NCI-H1694 (cell line): ENCODE results near the gene ZFAND3.
"Not testable (repeated sequence)": the region's sequence is repeated elsewhere in the genome, so short reads cannot be mapped to it uniquely, and the experiment has no call there.

Experiments
- DNase-seq: peaks from one replicate; lab custom pipeline; 2025; lab: John Stamatoyannopoulos, UW

The ZFAND3 gene

DNA sequence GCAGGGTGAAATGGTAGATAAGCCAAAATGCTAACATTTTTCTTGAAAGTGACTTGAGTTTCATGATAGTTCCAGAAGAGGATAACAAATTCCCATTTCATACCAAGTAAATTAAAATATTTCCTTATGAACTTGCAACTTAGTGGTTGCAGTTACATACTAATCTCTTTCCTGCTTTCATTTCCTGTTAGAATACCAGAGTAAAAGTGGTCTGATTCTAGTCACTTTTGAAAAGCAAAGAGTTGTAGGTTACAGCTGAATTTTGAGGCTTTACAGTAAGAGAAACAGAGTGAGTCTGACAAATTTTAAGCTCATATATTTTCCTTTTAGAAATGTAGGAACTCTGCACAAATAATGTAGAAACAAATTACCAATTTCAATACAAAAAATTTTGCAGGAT is 117.4 kb downstream of the ZFAND3 start:
- DNase-seq, result no peak

- no peak for DNase-seq
Observed at GRCh38 chr6:37938909-37939308, 119.4 kb downstream of the ZFAND3 start.

DNA sequence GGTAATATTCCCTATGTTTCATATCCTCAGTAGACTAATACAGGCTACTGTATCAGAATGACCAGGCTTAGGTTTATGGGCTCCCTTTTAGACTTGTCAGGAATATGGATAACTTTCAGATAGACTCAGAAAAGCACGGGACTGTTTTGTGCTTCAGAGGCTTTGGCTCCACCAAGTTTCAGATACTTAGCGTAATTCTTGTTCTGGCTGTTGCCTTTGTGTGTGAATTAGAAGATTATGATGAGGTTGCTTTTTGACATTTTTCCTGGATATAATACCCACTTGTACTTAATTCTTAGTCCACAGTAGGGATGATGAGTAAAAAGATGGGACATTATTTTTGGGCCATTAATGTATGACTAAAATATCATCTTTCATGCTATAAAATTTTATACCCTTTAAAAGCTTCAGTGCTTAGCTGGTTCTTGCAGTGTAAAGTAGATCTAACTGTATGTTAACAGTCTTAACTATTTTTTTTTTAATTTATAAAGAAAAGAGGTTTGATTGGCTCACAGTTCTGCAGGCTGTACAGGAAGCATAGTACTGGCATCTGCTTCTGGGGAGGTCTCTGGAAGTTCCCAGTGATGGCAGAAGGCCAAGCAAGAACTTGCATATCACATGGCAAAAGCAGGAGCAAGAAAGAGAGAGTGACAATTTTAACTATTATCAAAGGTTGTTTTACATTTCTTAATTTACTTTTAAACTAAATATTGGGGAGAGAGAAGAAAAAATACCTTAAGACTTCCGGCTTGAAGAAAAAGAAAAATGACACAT is 120.7 kb downstream of the ZFAND3 start:
- no peak for DNase-seq

- no peak for DNase-seq
Observed at GRCh38 chr6:37941871-37942270, 122.3 kb downstream of the ZFAND3 start.

DNA sequence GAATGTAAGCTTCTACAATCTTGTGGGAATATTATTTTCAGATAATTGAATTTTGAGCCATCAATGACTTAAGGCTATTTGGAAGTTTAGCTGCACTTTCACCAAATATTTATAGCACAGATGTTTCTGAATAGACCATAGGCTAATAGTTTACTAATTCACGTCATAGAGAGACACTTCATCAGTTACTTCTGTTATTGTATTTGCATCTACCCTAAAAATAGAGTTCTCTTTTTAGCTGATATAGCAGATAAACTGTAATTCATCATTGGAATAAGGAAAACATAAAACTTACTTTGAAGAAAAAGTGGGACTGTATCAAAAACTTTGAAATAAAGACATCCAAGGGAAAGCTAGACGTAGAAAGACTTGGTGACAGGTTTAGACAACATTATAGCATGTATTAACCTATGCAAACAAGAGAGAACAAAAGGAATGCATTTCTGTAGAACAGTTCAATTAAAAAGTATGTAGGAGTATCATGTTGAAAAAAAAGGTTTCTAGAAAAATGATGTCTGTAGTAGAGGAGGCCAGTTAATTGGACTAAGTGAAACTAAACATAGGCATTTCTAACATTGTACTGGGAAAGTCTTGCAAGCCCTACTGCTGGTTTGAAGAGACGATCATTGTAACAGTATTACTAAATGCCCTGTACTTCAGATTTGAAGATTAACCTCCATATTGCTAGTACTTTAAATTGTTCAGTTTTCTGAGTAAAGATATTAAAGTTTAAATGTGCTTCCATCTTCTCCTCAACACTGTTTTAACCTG is 123.3 kb downstream of the ZFAND3 start:
- DNase-seq, result no peak

DNA sequence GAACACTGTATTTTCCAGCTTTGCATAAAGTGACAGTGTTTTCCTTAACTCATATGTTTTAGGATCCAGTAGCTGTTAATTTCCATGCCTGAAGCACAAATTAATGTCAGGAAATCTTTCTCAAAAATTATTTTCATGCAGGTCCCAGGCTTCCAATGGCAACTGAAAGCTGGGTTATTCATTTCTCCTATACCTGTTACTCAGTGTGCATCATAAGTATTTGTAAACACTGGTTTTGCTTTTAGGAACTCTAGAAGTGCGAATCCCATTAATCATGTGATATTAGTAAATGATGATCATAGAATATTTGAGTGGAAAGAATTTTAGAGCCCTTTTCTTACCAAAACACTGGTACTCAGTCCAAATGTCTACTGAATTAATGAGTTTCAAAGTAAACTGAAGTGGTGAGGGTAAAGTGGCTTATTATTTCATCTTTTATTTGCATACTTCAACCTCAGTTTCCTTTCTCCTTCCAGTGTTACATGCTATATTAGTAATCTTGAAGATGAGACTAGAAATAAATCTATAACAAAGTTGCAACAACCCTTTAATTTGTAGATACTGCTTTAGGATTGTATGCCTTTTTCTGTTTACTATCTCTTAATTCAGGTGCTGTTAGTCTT is 124.0 kb downstream of the ZFAND3 start:
- no peak for DNase-seq

DNA sequence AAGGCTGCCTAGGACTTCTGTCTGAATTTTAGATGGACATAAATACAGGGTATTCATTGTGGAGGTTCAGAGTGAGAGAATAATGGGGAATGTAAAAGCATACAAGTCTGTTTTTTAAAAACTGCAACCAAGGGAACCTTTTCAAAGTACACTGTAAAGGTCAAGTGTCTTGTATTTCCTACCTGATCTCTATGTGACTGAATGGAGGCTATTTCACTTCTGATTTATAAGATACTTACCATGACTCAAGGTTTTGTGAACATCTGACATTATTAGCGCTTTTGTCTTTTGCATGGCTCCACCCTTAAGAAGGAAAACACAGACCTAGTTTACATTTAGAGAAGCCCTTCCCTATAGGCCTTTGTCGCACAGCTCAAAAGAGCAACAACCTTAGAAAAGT is 126.5 kb downstream of the ZFAND3 start:
- DNase-seq, result no peak

GRCh38 chr6:37947468-37947867 is 127.9 kb downstream of the ZFAND3 start:
- no peak for DNase-seq

- not testable (repeated sequence) for DNase-seq
Observed at GRCh38 chr6:37948584-37948983, 129.1 kb downstream of the ZFAND3 start.

- no peak for DNase-seq
Observed at GRCh38 chr6:37952027-37952426, 132.5 kb downstream of the ZFAND3 start.

DNA sequence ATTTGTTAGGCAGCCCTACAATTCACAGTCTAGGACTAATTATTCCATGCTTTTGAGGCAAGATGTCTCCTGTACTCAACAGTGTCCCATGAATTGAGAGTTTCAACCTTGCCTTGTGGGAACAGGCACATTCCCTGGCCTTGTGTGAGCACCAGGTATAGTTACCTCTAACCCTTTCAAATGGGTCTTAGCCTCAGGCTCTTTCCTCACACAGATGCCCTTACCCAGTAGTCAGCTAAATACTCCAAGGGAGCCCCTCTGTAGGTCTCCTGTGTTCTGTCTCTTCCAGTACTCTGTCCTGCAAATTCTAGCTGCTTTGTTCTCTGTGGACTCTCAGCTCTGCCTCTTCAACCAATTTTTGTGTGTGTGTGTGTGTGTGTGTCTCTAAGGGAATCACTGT is 135.3 kb downstream of the ZFAND3 start:
- DNase-seq, result no peak

DNA sequence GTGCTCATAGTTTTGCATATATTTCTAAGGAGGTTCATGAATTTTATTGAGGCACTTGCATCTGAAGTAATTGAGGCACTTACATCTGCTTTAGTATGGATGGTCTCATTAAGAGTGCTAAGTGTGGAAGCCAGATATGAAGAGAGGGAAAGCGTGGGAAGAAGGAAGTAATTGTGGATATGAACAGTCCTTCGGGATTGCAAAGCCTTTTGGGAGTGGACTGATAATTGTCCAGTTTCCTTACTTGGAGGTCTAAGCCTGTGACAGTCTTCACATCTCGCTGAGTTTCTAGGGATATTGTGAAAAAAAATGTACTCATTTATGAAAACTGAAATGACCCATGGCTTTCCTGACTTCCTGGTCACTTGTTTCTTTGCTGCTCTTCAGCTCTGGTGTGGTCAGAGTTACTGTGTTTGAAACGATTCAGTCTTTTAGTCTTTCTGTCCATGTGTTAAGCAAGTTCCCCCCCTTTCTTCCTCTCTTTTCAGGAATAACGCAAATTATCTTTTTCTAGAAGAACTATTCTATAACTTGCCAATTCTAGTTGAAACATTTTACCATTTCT is 137.3 kb downstream of the ZFAND3 start:
- DNase-seq, result no peak

- no peak for DNase-seq
Observed at GRCh38 chr6:37959061-37959460, 139.5 kb downstream of the ZFAND3 start.

DNA sequence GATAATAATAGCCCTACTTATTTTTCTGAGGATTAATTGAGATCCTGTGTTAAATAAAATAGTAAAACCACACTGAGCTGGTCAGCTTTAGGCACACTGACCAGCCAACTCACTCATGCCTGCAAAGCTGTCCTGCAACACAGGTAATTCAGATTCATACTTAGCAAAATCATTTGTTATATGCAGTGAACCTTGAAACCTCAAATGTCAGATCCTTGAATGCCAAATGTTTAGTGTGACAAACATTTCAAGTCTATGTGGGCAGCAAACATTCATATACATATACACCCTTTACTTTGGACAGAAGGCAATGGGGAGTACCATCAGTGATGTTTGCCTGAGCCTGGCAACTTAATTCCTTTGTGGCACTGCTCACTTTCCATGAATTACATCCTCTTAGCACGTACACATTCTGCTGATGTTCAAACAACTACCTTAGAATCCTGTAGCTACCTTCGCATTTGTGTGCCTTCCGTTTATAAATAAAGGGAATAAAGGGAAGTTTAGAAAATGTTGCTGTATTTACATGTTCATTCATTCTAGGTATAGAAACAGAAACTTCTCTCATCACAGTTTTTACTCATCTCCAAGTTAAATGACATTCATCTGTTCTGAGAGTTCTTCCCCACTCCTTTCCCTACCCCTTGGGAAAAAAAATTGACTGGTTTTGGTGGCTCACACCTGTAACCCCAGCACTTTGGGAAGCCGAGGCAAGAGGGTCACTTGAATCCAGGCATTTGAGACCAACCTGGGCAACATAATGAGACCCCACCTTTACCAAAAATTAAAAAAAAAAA is 140.8 kb downstream of the ZFAND3 start:
- DNase-seq, result no peak

DNA sequence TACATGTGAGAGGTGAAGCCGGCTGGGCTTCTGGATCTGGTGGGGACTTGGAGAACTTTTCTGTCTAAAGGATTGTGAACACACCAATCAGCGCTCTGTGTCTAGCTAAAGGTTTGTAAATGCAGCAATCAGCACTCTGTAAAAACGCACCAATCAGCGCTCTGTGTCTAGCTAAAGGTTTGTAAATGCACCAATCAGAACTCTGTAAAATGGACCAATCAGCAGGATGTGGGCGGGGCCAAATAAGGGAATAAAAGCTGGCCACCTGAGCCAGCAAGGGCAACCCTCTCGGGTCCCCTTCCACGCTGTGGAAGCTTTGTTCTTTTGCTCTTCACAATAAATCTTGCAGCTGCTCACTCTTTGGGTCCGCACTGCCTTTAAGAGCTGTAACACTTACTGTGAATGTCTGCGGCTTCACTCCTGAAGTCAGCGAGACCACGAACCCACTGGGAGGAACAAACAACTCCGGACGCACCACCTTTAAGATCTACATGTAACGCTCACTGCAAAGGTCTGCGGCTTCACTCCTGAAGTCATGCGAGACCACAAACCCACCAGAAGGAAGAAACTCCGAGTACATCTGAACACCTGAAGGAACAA is 143.1 kb downstream of the ZFAND3 start:
- not testable (repeated sequence) for DNase-seq

DNA sequence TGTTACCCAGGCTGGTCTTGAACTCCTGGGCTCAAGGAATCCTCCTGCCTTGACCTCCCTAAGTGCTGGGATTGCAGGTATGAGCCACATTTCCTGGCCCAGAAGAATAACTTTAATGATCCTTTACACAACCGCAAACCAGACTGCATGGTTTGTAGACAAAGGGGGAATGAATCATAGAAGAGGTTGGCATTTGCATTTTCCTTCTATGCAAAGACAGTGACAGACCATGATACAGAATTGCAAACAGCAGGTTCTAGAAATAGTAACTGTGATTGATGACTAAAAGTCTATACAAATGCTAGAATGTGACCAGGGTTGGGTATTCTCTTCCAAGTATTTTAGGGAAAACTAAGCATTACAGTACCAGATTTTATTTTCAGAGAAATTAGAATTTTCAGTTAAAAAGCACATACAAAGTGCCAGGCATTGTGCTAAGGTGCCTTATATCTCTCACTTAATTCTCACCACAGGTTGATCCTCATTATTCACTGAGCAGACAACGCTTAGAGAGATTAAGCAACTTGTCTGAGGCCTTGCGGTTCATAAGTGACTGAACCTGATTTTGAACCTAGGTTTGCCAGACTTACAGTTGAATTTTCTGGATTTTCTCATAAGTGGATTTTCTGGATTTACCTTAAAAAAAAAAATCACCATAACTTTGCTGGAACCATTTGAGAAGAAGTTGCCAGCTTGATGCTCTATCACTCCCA is 146.6 kb downstream of the ZFAND3 start:
- no peak for DNase-seq

DNA sequence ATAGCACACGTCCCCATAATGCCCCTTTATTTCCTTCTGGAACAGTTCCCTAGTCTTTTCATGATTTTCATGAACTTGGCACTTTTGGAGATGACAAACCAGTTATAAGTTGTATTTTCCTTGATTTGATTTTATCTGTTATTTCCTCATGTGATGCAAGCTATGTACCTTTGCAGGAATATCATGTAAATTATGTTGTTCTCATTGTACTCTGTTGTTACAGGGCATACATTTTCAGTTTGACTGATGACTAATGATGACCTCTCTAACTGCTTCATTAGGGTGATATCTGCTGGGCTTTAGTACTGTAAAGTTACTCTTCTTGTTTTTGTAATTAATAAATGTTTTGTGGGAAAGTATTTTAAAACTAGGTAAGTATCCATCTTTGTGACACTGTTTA is 147.3 kb downstream of the ZFAND3 start:
- no peak for DNase-seq

- DNase-seq, result no peak
Observed at GRCh38 chr6:37967651-37968050, 148.1 kb downstream of the ZFAND3 start.

DNA sequence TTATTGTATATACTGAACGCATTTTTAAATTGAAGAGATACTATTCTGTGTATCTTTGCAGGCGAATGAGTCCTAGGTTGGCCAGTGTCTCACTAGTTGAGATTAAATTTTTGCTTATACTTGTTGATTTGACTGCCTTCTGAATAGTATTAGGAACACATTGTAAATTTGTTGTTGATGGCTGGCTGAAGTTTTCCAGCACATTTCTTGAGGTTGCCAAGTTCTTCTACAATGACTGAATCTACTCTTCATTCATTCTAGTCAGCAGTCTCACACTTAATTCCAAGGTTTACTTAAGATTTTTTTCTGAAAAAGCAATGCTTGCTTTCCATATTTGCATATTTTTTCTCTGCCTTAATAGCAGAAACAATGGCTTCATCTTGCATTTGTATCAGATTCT is 151.7 kb downstream of the ZFAND3 start:
- no peak for DNase-seq

- no peak for DNase-seq
Observed at GRCh38 chr6:37971711-37972390, 152.3 kb downstream of the ZFAND3 start.
